ENCODE results near the gene CUL3. TPM values are rescaled to one million over a fixed set of nuclear protein-coding genes. Genes with fewer than 3 reads are reported as not detected.

Gene CUL3
- total and polyA plus RNA-seq, 2 experiments from 2014 or later: 86.0 to 125 TPM

DNA sequence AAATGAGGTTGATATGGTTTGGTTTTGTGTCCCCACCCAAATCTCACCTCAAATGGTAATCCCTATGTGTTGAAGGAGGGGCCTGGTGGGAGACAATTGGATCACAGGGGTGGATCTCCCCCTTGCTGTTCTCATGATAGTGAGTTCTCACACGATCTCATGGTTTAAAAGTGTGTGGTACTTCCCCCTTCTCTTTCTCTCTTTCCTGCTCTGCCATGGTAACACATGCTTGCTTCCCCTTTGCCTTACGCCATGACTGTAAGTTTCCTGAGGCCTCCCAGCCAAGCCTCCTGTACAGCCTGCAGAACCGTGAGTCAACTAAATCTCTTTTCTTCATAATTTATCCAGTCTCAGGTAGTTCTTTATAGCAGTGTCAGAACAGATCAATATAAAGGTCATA, 158.5 kb downstream of the CUL3 start:
- Mint-ChIP-seq H3K4me3 (no peak overlapping the region), H3K36me3 (ENCODE audit: low read depth) (peaks cover 63% of the 10 kb centered on the region), H3K9me3 (peaks cover 49% of the 10 kb centered on the region), H3K27ac (no peak overlapping the region; the same call in 1 of the 2 replicates), H3K4me1 (no peaks in the 10 kb centered on the region; the same call in 2 of the 3 replicates), H3K27me3 (ENCODE audit: insufficient read depth, low read depth, poor library complexity) (peaks cover 3% of the 10 kb centered on the region)
- Histone ChIP-seq H2AFZ (no peak overlapping the region), H3K4me1 (ENCODE audit: insufficient read depth) (peaks cover 4% of the 10 kb centered on the region; the same call in 1 of the 2 replicates), H4K20me1 (replicated peaks; ENCODE audit: insufficient read depth) (no peaks in the 10 kb centered on the region), H3K9me2 (ENCODE audit: insufficient read depth) (peaks cover 11% of the 10 kb centered on the region; the same call in 1 of the 2 replicates), H3K36me3 (ENCODE audit: insufficient read depth) (peaks cover 22% of the 10 kb centered on the region; the same call in 1 of the 2 replicates), H3K4me3 (no peak overlapping the region), H3K4me2 (no peak overlapping the region), H3K27ac (ENCODE audit: low read depth) (no peak overlapping the region), H3K27me3 (ENCODE audit: insufficient read depth) (no peaks in the 10 kb centered on the region), H3F3A (replicated peaks; ENCODE audit: low read depth) (no peaks in the 10 kb centered on the region), H3K79me2 (replicated peaks; ENCODE audit: insufficient read depth) (peaks cover 17% of the 10 kb centered on the region)
- no peak for ATAC-seq
- no peak for TF ChIP-seq ZNF331 (CRISPR knock-in tag; IDR thresholded peaks at IDR 0.05; ENCODE audit: low read depth)
- TF ChIP-seq POLR2AphosphoS5 (IDR thresholded peaks at IDR 0.05; ENCODE audit: low read depth): no peak
- TF ChIP-seq, protein P1, sequence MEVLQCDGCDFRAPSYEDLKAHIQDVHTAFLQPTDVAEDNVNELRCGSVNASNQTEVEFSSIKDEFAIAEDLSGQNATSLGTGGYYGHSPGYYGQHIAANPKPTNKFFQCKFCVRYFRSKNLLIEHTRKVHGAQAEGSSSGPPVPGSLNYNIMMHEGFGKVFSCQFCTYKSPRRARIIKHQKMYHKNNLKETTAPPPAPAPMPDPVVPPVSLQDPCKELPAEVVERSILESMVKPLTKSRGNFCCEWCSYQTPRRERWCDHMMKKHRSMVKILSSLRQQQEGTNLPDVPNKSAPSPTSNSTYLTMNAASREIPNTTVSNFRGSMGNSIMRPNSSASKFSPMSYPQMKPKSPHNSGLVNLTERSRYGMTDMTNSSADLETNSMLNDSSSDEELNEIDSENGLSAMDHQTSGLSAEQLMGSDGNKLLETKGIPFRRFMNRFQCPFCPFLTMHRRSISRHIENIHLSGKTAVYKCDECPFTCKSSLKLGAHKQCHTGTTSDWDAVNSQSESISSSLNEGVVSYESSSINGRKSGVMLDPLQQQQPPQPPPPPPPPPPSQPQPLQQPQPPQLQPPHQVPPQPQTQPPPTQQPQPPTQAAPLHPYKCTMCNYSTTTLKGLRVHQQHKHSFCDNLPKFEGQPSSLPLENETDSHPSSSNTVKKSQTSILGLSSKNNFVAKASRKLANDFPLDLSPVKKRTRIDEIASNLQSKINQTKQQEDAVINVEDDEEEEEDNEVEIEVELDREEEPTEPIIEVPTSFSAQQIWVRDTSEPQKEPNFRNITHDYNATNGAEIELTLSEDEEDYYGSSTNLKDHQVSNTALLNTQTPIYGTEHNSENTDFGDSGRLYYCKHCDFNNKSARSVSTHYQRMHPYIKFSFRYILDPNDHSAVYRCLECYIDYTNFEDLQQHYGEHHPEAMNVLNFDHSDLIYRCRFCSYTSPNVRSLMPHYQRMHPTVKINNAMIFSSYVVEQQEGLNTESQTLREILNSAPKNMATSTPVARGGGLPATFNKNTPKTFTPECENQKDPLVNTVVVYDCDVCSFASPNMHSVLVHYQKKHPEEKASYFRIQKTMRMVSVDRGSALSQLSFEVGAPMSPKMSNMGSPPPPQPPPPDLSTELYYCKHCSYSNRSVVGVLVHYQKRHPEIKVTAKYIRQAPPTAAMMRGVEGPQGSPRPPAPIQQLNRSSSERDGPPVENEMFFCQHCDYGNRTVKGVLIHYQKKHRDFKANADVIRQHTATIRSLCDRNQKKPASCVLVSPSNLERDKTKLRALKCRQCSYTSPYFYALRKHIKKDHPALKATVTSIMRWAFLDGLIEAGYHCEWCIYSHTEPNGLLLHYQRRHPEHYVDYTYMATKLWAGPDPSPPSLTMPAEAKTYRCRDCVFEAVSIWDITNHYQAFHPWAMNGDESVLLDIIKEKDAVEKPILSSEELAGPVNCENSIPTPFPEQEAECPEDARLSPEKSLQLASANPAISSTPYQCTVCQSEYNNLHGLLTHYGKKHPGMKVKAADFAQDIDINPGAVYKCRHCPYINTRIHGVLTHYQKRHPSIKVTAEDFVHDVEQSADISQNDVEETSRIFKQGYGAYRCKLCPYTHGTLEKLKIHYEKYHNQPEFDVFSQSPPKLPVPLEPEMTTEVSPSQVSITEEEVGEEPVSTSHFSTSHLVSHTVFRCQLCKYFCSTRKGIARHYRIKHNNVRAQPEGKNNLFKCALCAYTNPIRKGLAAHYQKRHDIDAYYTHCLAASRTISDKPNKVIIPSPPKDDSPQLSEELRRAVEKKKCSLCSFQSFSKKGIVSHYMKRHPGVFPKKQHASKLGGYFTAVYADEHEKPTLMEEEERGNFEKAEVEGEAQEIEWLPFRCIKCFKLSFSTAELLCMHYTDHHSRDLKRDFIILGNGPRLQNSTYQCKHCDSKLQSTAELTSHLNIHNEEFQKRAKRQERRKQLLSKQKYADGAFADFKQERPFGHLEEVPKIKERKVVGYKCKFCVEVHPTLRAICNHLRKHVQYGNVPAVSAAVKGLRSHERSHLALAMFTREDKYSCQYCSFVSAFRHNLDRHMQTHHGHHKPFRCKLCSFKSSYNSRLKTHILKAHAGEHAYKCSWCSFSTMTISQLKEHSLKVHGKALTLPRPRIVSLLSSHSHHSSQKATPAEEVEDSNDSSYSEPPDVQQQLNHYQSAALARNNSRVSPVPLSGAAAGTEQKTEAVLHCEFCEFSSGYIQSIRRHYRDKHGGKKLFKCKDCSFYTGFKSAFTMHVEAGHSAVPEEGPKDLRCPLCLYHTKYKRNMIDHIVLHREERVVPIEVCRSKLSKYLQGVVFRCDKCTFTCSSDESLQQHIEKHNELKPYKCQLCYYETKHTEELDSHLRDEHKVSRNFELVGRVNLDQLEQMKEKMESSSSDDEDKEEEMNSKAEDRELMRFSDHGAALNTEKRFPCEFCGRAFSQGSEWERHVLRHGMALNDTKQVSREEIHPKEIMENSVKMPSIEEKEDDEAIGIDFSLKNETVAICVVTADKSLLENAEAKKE (CRISPR knock-in tag; IDR thresholded peaks at IDR 0.05): no peak
- no peak for TF ChIP-seq JUNB (IDR thresholded peaks at IDR 0.05; ENCODE audit: unreplicated experiment)
- TF ChIP-seq STAT1 (IDR thresholded peaks at IDR 0.05; ENCODE audit: unreplicated experiment): no peak
- TF ChIP-seq, protein P2, sequence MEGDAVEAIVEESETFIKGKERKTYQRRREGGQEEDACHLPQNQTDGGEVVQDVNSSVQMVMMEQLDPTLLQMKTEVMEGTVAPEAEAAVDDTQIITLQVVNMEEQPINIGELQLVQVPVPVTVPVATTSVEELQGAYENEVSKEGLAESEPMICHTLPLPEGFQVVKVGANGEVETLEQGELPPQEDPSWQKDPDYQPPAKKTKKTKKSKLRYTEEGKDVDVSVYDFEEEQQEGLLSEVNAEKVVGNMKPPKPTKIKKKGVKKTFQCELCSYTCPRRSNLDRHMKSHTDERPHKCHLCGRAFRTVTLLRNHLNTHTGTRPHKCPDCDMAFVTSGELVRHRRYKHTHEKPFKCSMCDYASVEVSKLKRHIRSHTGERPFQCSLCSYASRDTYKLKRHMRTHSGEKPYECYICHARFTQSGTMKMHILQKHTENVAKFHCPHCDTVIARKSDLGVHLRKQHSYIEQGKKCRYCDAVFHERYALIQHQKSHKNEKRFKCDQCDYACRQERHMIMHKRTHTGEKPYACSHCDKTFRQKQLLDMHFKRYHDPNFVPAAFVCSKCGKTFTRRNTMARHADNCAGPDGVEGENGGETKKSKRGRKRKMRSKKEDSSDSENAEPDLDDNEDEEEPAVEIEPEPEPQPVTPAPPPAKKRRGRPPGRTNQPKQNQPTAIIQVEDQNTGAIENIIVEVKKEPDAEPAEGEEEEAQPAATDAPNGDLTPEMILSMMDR (conservative IDR thresholded peaks at IDR 0.05; ENCODE audit: low read depth in 2 of 2): no peak
- TF ChIP-seq, protein P3, sequence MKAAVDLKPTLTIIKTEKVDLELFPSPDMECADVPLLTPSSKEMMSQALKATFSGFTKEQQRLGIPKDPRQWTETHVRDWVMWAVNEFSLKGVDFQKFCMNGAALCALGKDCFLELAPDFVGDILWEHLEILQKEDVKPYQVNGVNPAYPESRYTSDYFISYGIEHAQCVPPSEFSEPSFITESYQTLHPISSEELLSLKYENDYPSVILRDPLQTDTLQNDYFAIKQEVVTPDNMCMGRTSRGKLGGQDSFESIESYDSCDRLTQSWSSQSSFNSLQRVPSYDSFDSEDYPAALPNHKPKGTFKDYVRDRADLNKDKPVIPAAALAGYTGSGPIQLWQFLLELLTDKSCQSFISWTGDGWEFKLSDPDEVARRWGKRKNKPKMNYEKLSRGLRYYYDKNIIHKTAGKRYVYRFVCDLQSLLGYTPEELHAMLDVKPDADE (IDR thresholded peaks at IDR 0.05): no peak
- TF ChIP-seq, protein P4, sequence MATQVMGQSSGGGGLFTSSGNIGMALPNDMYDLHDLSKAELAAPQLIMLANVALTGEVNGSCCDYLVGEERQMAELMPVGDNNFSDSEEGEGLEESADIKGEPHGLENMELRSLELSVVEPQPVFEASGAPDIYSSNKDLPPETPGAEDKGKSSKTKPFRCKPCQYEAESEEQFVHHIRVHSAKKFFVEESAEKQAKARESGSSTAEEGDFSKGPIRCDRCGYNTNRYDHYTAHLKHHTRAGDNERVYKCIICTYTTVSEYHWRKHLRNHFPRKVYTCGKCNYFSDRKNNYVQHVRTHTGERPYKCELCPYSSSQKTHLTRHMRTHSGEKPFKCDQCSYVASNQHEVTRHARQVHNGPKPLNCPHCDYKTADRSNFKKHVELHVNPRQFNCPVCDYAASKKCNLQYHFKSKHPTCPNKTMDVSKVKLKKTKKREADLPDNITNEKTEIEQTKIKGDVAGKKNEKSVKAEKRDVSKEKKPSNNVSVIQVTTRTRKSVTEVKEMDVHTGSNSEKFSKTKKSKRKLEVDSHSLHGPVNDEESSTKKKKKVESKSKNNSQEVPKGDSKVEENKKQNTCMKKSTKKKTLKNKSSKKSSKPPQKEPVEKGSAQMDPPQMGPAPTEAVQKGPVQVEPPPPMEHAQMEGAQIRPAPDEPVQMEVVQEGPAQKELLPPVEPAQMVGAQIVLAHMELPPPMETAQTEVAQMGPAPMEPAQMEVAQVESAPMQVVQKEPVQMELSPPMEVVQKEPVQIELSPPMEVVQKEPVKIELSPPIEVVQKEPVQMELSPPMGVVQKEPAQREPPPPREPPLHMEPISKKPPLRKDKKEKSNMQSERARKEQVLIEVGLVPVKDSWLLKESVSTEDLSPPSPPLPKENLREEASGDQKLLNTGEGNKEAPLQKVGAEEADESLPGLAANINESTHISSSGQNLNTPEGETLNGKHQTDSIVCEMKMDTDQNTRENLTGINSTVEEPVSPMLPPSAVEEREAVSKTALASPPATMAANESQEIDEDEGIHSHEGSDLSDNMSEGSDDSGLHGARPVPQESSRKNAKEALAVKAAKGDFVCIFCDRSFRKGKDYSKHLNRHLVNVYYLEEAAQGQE (IDR thresholded peaks at IDR 0.05; ENCODE audit: unreplicated experiment): no peak
- TF ChIP-seq CREB1 (CRISPR knock-in tag; IDR thresholded peaks at IDR 0.05; ENCODE audit: low read depth): no peak
- TF ChIP-seq EZH2 (IDR thresholded peaks at IDR 0.05; ENCODE audit: low read depth, unreplicated experiment): no peak
- no peak for TF ChIP-seq ZNF114 (CRISPR knock-in tag; IDR thresholded peaks at IDR 0.05)
- TF ChIP-seq EZH2phosphoT487 (IDR thresholded peaks at IDR 0.05; ENCODE audit: unreplicated experiment): no peak
- no peak for TF ChIP-seq NANOG (IDR thresholded peaks at IDR 0.05; ENCODE audit: borderline replicate concordance)
- no peak for DNase-seq (ENCODE audit: low spot score)

Data from GM23338 (cell line).